Psoas muscle (tissue), 8 donors: ENCODE results near the gene RPL37. TPM values are rescaled to one million over a fixed set of nuclear protein-coding genes. Genes with fewer than 3 reads are reported as not detected.
A peak's percentile ranks its signal among the peaks of the same experiment; 100 is the strongest.
"Not testable (repeated sequence)": the region's sequence is repeated elsewhere in the genome, so short reads cannot be mapped to it uniquely, and the experiment has no call there.

Experiments
- ATAC-seq, 4 donors: fragments of 200-7000 bp; cut with Tn5 transposase; one replicate each; pipeline ENCODE4 v1.9.1; 2020; ENCODE audit warnings: moderate library complexity in 3 of 4, mild to moderate bottlenecking in 2 of 4
- DNase-seq, 2 donors: peaks; one replicate each; pipeline ENCODE4 v3.0.0-alpha.2; 2020
- H3K27ac ChIP-seq: fragments of 200-600 bp; one replicate; pipeline ENCODE4 v1.8.0; 2022
- H3K27me3 ChIP-seq, 3 donors: fragments of 200-600 bp in 1 of 3; one replicate each; pipeline versions ENCODE4 v1.6.1 to v1.8.0; 2013 to 2022; ENCODE audit warnings: low read length in 2 of 3, mild to moderate bottlenecking in 2 of 3, moderate library complexity in 1 of 3; ENCODE audit not compliant: insufficient read depth in 3 of 3
- H3K36me3 ChIP-seq, 2 donors: fragments of 200-600 bp in 1 of 2; one replicate each; pipeline versions ENCODE4 v1.6.1 to v1.8.0; 2013 to 2022; ENCODE audit warnings: low read depth in 1 of 2, mild to moderate bottlenecking in 1 of 2, moderate library complexity in 1 of 2; ENCODE audit not compliant: insufficient read depth in 1 of 2
- H3K4me1 ChIP-seq: fragments of 200-600 bp; one replicate; pipeline ENCODE4 v1.8.0; 2022
- H3K4me3 ChIP-seq: fragments of 200-600 bp; one replicate; pipeline ENCODE4 v1.8.0; 2022; ENCODE audit warnings: mild to moderate bottlenecking
- H3K9me3 ChIP-seq: fragments of 200-600 bp; one replicate; pipeline ENCODE4 v1.8.0; 2022
- WGBS, 3 donors: extraction: QIAGEN DNeasy Blood & Tissue Kit; methylation state at CpG; one replicate each; pipeline versions ENCODE4 v1.1.6 to v1.1.7; 2013; 5-methylcytosine and 5-hydroxymethylcytosine counted together
- intact Hi-C, 2 donors: fragments of 100-400 bp; cut with DNase I; formaldehyde crosslinking; loops; one replicate each; pipeline versions ENCODE4 v1.11.0 to v1.14.2; 2022
- polyA plus RNA-seq, 3 donors: library from polyadenylated mRNA; stranded (reverse); fragments of 200-250 nt; gene quantifications; one replicate each; pipeline ENCODE4 v1.2.3, GENCODE V29; 2013
- total RNA-seq, 4 donors: library from RNA; stranded (reverse); fragmentation: NEBNext Ultra II Directional in 2 of 4; extraction: Animal tissue kit (Norgen Biotek cat#: 25700) in 2 of 4; gene quantifications; one replicate each; pipeline versions ENCODE4 v1.2.1 to v1.2.4, GENCODE V29; 2021 to 2023
- TF ChIP-seq, protein P1 (sequence below): fragments of 200-600 bp; IDR thresholded peaks from one replicate; pipeline ENCODE4 v1.8.0; 2022; ENCODE audit warnings: antibody characterized with exemption
- donor health status: healthy with polysubstance abuse.
- donor health status: DM: no; HTN: no; CAD: no; lungs with moderate emphysema.
- donor health status: Bipolar disorder and iron deficiency.
- donor health status: healthy.
- donor health status: DM: yes; HTN: yes; CAD: no.
- donor health status: DM: no; HTN: no; CAD: no.
- donor health status: DM: no; HTN: no; CAD: no.
- donor health status: DM: yes; HTN: yes; CAD: no.

RPL37 gene
- total and polyA plus RNA-seq, 7 donors = 737 to 2,293 (median 991) TPM

DNA sequence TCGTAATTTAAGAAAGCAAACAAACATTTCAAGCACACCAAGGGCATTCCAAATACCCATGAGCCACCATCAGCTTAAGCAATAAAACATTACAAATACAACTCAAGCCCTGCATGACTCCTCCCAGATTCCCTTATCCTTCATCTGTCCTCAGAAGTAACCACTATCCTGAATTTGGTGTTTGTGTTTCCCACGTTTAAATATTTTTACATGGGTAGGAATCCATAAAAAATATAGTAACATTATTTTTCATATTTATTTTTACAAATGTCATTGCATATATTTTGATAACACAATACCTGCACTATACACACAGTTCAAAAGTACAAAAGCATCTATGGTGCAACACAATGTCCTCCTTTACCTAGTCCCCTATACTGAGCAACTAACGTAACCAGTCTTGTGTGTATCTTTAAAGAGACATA, 43.3 kb downstream of the RPL37 start:
- TF ChIP-seq, protein P1, sequence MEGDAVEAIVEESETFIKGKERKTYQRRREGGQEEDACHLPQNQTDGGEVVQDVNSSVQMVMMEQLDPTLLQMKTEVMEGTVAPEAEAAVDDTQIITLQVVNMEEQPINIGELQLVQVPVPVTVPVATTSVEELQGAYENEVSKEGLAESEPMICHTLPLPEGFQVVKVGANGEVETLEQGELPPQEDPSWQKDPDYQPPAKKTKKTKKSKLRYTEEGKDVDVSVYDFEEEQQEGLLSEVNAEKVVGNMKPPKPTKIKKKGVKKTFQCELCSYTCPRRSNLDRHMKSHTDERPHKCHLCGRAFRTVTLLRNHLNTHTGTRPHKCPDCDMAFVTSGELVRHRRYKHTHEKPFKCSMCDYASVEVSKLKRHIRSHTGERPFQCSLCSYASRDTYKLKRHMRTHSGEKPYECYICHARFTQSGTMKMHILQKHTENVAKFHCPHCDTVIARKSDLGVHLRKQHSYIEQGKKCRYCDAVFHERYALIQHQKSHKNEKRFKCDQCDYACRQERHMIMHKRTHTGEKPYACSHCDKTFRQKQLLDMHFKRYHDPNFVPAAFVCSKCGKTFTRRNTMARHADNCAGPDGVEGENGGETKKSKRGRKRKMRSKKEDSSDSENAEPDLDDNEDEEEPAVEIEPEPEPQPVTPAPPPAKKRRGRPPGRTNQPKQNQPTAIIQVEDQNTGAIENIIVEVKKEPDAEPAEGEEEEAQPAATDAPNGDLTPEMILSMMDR = no peak
- peak overlapping the region; percentile 68 for H3K27ac ChIP-seq
- H3K36me3 ChIP-seq = no peaks in the 10 kb centered on the region
- H3K4me1 ChIP-seq = peaks cover 24% of the 10 kb centered on the region
- ATAC-seq (peak; percentile 62 to 87 (median 82)), DNase-seq (no peak)
- H3K4me3 ChIP-seq = no peak overlapping the region
- peaks cover 6% of the 10 kb centered on the region for H3K9me3 ChIP-seq
- H3K27me3 ChIP-seq = no peaks in the 10 kb centered on the region
- 49 to 69% (median 52%) methylated on average over 3 of the region's 3 CpGs for WGBS, 3 donors
- intact Hi-C loops = no loop called here

DNA sequence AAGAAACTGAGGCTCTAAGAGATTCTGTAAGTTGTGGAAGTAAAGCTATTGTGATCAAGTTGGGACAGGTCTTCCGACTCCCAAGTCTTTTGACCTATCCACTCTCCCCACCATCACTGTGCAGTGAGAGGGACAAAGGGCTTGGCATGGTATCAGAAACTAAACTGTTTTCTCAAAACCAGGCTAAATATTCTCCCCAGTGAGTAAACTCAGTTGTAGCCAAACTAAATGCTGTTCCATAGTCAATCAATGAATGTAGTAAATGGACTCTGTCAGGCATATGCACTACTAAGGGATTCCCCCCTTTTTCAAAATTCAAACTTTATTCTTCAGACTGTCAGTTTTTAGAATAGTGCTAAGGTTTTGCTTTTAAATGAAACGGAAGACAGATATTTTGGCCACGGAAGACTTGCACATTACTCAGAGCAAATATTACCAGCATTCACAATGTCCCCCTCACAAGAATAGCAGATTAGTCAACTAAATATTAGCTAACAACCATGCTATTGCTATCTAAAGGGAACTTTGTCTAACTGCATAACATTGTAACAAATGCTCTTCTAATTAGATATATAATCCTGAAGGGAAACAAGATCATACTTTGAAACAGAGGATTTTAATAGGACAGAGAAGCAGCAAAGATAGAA, 44.0 kb downstream of the RPL37 start:
- WGBS, 3 donors = 40 to 55% (median 41%) methylated on average over 3 of the region's 3 CpGs
- H3K36me3 ChIP-seq = no peaks in the 10 kb centered on the region
- no peaks in the 10 kb centered on the region for H3K27me3 ChIP-seq
- TF ChIP-seq, protein P1 = no peak
- DNase-seq = no peak
- H3K4me1 ChIP-seq = peaks cover 18% of the 10 kb centered on the region
- peaks cover 6% of the 10 kb centered on the region for H3K9me3 ChIP-seq
- ATAC-seq = peak; percentile 68 to 92 (median 81)
- no peak overlapping the region for H3K4me3 ChIP-seq
- peak overlapping the region; percentile 68 for H3K27ac ChIP-seq
- intact Hi-C loops = no loop called here

- ATAC-seq, intact Hi-C loops, H3K27ac ChIP-seq, H3K27me3 ChIP-seq, H3K4me3 ChIP-seq, DNase-seq, H3K36me3 ChIP-seq, H3K9me3 ChIP-seq: not testable (repeated sequence)
- peaks cover 22% of the 10 kb centered on the region for H3K4me1 ChIP-seq
- 98 to 99% (median 99%) methylated on average over 5 of the region's 5 CpGs for WGBS, 3 donors
These were observed 46.1 kb downstream of the RPL37 start for GRCh38 chr5:40788941-40789340.

DNA sequence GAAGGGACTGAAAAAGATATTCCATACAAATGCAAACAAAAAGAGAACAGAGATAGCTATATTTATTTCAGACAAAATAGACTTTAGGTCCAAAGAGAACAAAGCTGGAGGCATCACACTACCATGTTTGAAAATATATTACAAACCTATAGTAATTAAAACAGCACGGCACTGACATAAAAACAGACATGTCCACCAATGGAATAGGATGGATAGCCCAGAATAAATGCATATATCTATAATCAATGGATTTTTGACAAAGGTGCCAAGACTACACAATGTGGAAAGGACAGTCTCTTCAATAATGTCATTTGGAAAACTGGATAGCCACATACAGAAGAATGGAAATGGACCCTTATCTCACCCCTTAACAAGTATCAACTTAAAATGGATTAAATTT, 47.0 kb downstream of the RPL37 start:
- Histone ChIP-seq H3K27ac (no peak overlapping the region), H3K4me1 (peaks cover 22% of the 10 kb centered on the region), H3K36me3 (no peaks in the 10 kb centered on the region), H3K27me3 (no peaks in the 10 kb centered on the region), H3K9me3 (peaks cover 6% of the 10 kb centered on the region), H3K4me3 (no peak overlapping the region)
- 96 to 100% (median 97%) methylated on average over 1 of the region's 1 CpG for WGBS, 3 donors
- ATAC-seq = no peak
- intact Hi-C loops = no loop called here
- TF ChIP-seq, protein P1 = no peak
- DNase-seq = no peak

DNA sequence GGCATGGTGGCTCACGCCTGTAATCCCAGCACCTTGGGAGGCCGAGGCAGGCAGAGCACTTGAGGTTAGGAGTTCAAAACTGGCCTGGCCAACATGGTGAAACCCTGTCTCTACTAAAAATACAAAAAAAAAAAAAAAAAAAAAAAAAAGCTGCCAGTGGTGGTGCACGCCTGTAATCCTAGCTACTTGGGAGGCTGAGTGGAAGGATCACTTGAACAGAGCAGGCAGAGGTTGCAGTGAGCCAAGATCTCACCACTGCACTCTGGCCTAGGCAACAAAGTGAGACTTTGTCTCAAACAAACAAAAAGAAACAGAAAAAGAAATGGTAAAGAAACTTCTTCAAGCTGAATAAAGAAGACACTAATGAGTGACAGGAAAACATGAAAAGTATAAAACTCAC, 48.4 kb downstream of the RPL37 start:
- H3K27me3 ChIP-seq, DNase-seq, H3K36me3 ChIP-seq, ATAC-seq, H3K9me3 ChIP-seq, intact Hi-C loops, H3K4me3 ChIP-seq, H3K27ac ChIP-seq: not testable (repeated sequence)
- WGBS, 3 donors = 96 to 100% (median 98%) methylated on average over 3 of the region's 3 CpGs
- peaks cover 28% of the 10 kb centered on the region for H3K4me1 ChIP-seq

DNA sequence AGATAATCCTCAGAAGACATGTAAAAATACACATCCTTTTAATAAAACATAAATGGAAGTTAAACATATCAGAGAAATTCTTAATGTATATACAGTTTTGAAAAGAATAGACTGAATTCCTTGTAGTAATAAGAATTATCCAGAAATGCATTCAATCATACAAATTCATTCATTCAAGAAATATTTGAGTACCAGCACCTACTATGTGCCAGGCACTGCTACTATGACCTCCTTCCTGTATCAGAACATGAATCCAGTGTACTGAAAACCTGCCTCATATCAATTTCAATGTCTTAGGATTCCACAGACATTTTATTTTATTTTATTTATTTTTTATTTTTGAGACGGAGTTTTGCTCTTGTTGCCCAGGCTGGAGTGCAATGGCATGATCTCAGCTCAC, 50.1 kb downstream of the RPL37 start:
- WGBS, 3 donors = 82 to 92% (median 87%) methylated on average over 1 of the region's 1 CpG
- Histone ChIP-seq H3K27me3 (no peaks in the 10 kb centered on the region), H3K4me3 (no peak overlapping the region), H3K36me3 (no peaks in the 10 kb centered on the region), H3K27ac (no peak overlapping the region), H3K4me1 (peaks cover 33% of the 10 kb centered on the region), H3K9me3 (peaks cover 6% of the 10 kb centered on the region)
- TF ChIP-seq, protein P1 = no peak
- intact Hi-C loops = no loop called here
- DNase-seq (no peak), ATAC-seq (no peak)
